ENCODE data around the gene LSM14B.
"Not testable (repeated sequence)": the region's sequence is repeated elsewhere in the genome, so short reads cannot be mapped to it uniquely, and the experiment has no call there.

Gene LSM14B

GRCh38 chr20:62121776-62122653, at the start of gene LSM14B:
Gene LSM14B (plus strand): TSS chr20:62122475. CDS start chr20:62122667, 192 bp downstream.
- DNase-seq = peak; percentile 97

GRCh38 chr20:62073323-62073722, 49.0 kb upstream of the LSM14B start:
- no peak for DNase-seq

- DNase-seq = no peak
Observed at GRCh38 chr20:62079166-62079565, 43.1 kb upstream of the LSM14B start.

GRCh38 chr20:62080249-62080990, 41.9 kb upstream of the LSM14B start:
- no peak for DNase-seq

- no peak for DNase-seq
Observed at GRCh38 chr20:62083312-62083711, 39.0 kb upstream of the LSM14B start.

GRCh38 chr20:62084224-62084623, 38.1 kb upstream of the LSM14B start:
- DNase-seq = not testable (repeated sequence)

- DNase-seq = no peak
Observed at GRCh38 chr20:62085206-62085605, 37.1 kb upstream of the LSM14B start.

GRCh38 chr20:62087227-62087626, 35.0 kb upstream of the LSM14B start:
- no peak for DNase-seq

- DNase-seq = no peak
Observed at GRCh38 chr20:62087632-62088031, 34.6 kb upstream of the LSM14B start.

- DNase-seq = no peak
Observed at GRCh38 chr20:62088258-62089127, 33.8 kb upstream of the LSM14B start.

GRCh38 chr20:62089393-62089792, 32.9 kb upstream of the LSM14B start:
- DNase-seq = no peak

- DNase-seq = no peak
Observed at GRCh38 chr20:62096421-62097380, 25.6 kb upstream of the LSM14B start.

- DNase-seq = no peak
Observed at GRCh38 chr20:62097881-62098407, 24.3 kb upstream of the LSM14B start.

- no peak for DNase-seq
Observed at GRCh38 chr20:62101078-62101477, 21.2 kb upstream of the LSM14B start.

- no peak for DNase-seq
Observed at GRCh38 chr20:62103508-62104233, 18.6 kb upstream of the LSM14B start.

- DNase-seq = no peak
Observed at GRCh38 chr20:62104234-62104789, 18.0 kb upstream of the LSM14B start.

GRCh38 chr20:62104791-62105345, 17.4 kb upstream of the LSM14B start:
- DNase-seq = no peak

GRCh38 chr20:62105592-62105991, 16.7 kb upstream of the LSM14B start:
- DNase-seq = no peak

- DNase-seq = no peak
Observed at GRCh38 chr20:62111148-62111547, 11.1 kb upstream of the LSM14B start.

GRCh38 chr20:62112368-62112767, 9.9 kb upstream of the LSM14B start:
- DNase-seq = no peak

All from activated effector memory CD4-positive, alpha-beta T cell treated with Interleukin-2 at 50 U/mL for 16 hours (primary cell).